Lung (tissue), 12 donors: ENCODE results near the gene EYA4. TPM values are rescaled to one million over a fixed set of nuclear protein-coding genes. Genes with fewer than 3 reads are reported as not detected.

ENCODE experiments used
- ATAC-seq: fragments of 200-7000 bp; cut with Tn5 transposase; one replicate; pipeline ENCODE4 v1.9.1; 2020; ENCODE audit warnings: moderate number of reproducible peaks; ENCODE audit not compliant: insufficient read depth, low FRiP score
- DNase-seq, 3 donors: peaks; one replicate each; pipeline ENCODE4 v3.0.0-alpha.2; 2013 to 2017
- H3K27ac ChIP-seq, 2 donors: one replicate each; pipeline ENCODE4 v1.5.1; 2013; ENCODE audit warnings: mild to moderate bottlenecking in 2 of 2, moderate library complexity in 2 of 2, control low read depth in 1 of 2, inconsistent platforms in 1 of 2, low read depth in 1 of 2, low read length in 1 of 2
- H3K27me3 ChIP-seq, 3 donors: one replicate each; pipeline ENCODE4 v1.5.1; 2013; ENCODE audit warnings: low read length in 2 of 3; ENCODE audit not compliant: control insufficient read depth in 3 of 3, insufficient read depth in 3 of 3
- H3K36me3 ChIP-seq, 4 donors: one replicate each; pipeline ENCODE4 v1.5.1; 2013; ENCODE audit warnings: low read length in 4 of 4, mild to moderate bottlenecking in 1 of 4, moderate library complexity in 1 of 4; ENCODE audit not compliant: control insufficient read depth in 4 of 4, insufficient read depth in 4 of 4
- H3K4me1 ChIP-seq, 5 donors: one replicate each; pipeline ENCODE4 v1.5.1; 2013; ENCODE audit warnings: low read length in 5 of 5, mild to moderate bottlenecking in 2 of 5, moderate library complexity in 1 of 5; ENCODE audit not compliant: control insufficient read depth in 5 of 5, insufficient read depth in 5 of 5
- H3K4me3 ChIP-seq: one replicate; pipeline ENCODE4 v1.5.1; 2013; ENCODE audit warnings: mild to moderate bottlenecking, control low read depth, moderate library complexity
- H3K9ac ChIP-seq, 2 donors: one replicate each; pipeline ENCODE4 v1.5.1; 2013; ENCODE audit warnings: low read length in 2 of 2, control low read depth in 1 of 2; ENCODE audit not compliant: insufficient read depth in 1 of 2
- H3K9me3 ChIP-seq, 4 donors: one replicate each; pipeline ENCODE4 v1.5.1; 2013; ENCODE audit warnings: low read length in 3 of 4, mild to moderate bottlenecking in 1 of 4, moderate library complexity in 1 of 4; ENCODE audit not compliant: control insufficient read depth in 4 of 4, insufficient read depth in 3 of 4
- CTCF ChIP-seq: IDR thresholded peaks from 2 replicates; pipeline ENCODE4 v1.5.1; 2012; ENCODE audit warnings: mild to moderate bottlenecking; ENCODE audit errors: control extremely low read depth, extremely low read depth
- WGBS, 2 donors: extraction: QIAGEN DNeasy Blood & Tissue Kit; methylation state at CpG; one replicate each; pipeline ENCODE4 v1.1.7; 2013; 5-methylcytosine and 5-hydroxymethylcytosine counted together
- polyA plus RNA-seq, 2 donors: library from polyadenylated mRNA; stranded (reverse); fragments of 200-250 nt; gene quantifications; one replicate each; pipeline ENCODE4 v1.2.1, GENCODE V29; 2013
- total RNA-seq, 2 donors: library from RNA; depleted of rRNA in 1 of 2; stranded (reverse); fragments of >200 nt in 1 of 2; gene quantifications; one replicate each; pipeline ENCODE4 v1.2.1, GENCODE V29; 2014 to 2021
- donor health status: control.
- donor health status: control.
- donor health status: Bipolar disorder and iron deficiency.
- donor health status: healthy.
- donor health status: DM: yes; HTN: yes; CAD: no.

Gene EYA4
- total and polyA plus RNA-seq, 4 donors: 0.49 to 7.4 (median 2.2) TPM

- H3K9ac ChIP-seq: no peak overlapping the region
- H3K4me1 ChIP-seq: no peaks in the 10 kb centered on the region
- no peaks in the 10 kb centered on the region for H3K36me3 ChIP-seq
- no peak overlapping the region for H3K27ac ChIP-seq
- H3K27me3 ChIP-seq: no peaks in the 10 kb centered on the region
- ATAC-seq (no peak), DNase-seq (no peak)
- no peak for TF ChIP-seq CTCF
- 86 to 89% methylated on average over 2 of the region's 2 CpGs for WGBS, 2 donors
- H3K4me3 ChIP-seq: no peak overlapping the region
- peaks cover 0 to 4% (median 0%) of the 10 kb centered on the region in 4 donors for H3K9me3 ChIP-seq
Observed at GRCh38 chr6:133487174-133487573, 246.0 kb downstream of the EYA4 start.

- no peak overlapping the region for H3K4me3 ChIP-seq
- no peak overlapping the region for H3K27ac ChIP-seq
- no peak for DNase-seq
- H3K9ac ChIP-seq: no peak overlapping the region
- H3K4me1 ChIP-seq: no peaks in the 10 kb centered on the region
- H3K36me3 ChIP-seq: no peaks in the 10 kb centered on the region
- WGBS, 2 donors: 72 to 85% methylated on average over 1 of the region's 1 CpG
- TF ChIP-seq CTCF: no peak
- ATAC-seq: no peak
- H3K27me3 ChIP-seq: no peaks in the 10 kb centered on the region
- peaks cover 0 to 3% (median 0%) of the 10 kb centered on the region in 4 donors for H3K9me3 ChIP-seq
Observed at GRCh38 chr6:133495205-133495903, 254.2 kb downstream of the EYA4 start.

- peak in 1 of 3 donors; percentile 26 for DNase-seq
- WGBS, 2 donors: 74 to 84% methylated on average over 3 of the region's 3 CpGs
- Histone ChIP-seq H3K4me3 (no peak overlapping the region), H3K4me1 (peaks cover 0 to 21% (median 5%) of the 10 kb centered on the region in 5 donors), H3K27me3 (no peaks in the 10 kb centered on the region), H3K36me3 (no peaks in the 10 kb centered on the region), H3K9me3 (no peaks in the 10 kb centered on the region), H3K9ac (no peak overlapping the region), H3K27ac (no peak overlapping the region)
- TF ChIP-seq CTCF: no peak
- ATAC-seq: no peak
Observed at GRCh38 chr6:133499662-133500061, 258.5 kb downstream of the EYA4 start.
